ENCODE measurements around the gene BNC2. TPM values are rescaled to one million over a fixed set of nuclear protein-coding genes. Genes with fewer than 3 reads are reported as not detected.
A peak's percentile ranks its signal among the peaks of the same experiment; 100 is the strongest.

The BNC2 gene
- total RNA-seq, 4 donors from 2014 or later: 90.2 to 130 (median 100.0) TPM

DNA sequence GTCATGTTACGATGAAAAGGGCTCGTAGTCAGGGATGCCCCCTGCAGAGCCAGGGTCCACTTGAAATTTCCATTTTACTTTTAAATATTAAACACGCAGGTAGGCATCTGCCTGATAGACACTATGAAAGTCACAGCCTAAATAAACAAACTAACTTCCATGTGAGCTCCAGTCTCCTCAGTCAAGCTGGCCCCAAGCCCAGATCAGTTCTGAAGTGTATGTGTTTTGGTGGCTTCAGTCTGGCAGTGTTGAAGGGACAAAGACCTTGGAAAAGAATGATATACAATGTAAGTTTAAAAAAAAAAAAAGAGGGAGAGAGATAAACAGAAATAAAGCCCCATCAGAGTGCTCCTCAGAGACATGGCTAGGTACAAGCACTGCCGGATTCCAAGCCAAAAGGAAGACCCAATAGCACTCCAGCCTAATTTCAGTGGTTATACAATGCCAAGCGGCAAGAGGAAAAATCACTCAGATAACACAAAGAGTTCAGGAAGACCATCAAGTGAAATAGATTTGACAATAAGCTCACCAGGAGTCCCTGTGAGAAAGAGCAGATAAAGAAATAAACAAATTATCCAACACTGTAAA lies 181.0 kb downstream of the BNC2 start:
- Histone ChIP-seq H3K27me3 (no peaks in the 10 kb centered on the region), H3K9me3 (no peaks in the 10 kb centered on the region), H3K27ac (peak overlapping the region in 1 of 4 donors; percentile 3), H3K4me3 (no peak overlapping the region), H3K4me1 (peaks cover 0 to 43% (median 5%) of the 10 kb centered on the region in 3 donors), H3K36me3 (no peaks in the 10 kb centered on the region)
- ATAC-seq: no peak
- WGBS, 2 donors (ENCODE audit: low coverage in 1 of 2): 43 to 47% methylated on average over 5 of the region's 5 CpGs
- TF ChIP-seq, protein P1, sequence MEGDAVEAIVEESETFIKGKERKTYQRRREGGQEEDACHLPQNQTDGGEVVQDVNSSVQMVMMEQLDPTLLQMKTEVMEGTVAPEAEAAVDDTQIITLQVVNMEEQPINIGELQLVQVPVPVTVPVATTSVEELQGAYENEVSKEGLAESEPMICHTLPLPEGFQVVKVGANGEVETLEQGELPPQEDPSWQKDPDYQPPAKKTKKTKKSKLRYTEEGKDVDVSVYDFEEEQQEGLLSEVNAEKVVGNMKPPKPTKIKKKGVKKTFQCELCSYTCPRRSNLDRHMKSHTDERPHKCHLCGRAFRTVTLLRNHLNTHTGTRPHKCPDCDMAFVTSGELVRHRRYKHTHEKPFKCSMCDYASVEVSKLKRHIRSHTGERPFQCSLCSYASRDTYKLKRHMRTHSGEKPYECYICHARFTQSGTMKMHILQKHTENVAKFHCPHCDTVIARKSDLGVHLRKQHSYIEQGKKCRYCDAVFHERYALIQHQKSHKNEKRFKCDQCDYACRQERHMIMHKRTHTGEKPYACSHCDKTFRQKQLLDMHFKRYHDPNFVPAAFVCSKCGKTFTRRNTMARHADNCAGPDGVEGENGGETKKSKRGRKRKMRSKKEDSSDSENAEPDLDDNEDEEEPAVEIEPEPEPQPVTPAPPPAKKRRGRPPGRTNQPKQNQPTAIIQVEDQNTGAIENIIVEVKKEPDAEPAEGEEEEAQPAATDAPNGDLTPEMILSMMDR (IDR thresholded peaks at IDR 0.05): no peak
- TF ChIP-seq POLR2A (IDR thresholded peaks at IDR 0.05) (no peak), POLR2AphosphoS5 (IDR thresholded peaks at IDR 0.05) (no peak), EP300 (IDR thresholded peaks at IDR 0.05) (no peak)

DNA sequence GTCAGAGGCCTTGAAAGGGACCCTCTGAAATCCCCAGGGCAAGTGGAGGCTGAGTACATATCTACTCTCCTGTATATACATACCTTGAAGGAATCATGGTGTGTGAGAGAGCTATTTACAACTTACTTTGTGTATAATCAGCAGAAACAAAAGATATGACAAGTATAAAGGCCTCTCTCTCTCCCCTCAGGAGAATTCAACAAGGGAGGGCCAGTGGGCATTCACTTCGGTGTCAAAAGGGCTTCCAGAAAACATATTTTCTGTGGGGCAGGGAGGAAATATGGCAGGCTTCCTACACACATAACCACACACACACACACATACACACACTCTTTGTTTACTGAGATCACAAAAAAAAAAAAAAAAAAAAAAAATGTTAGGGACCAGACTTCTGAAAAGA lies 181.7 kb downstream of the BNC2 start:
- TF ChIP-seq POLR2AphosphoS5 (IDR thresholded peaks at IDR 0.05) (no peak), EP300 (IDR thresholded peaks at IDR 0.05) (no peak), POLR2A (IDR thresholded peaks at IDR 0.05) (no peak)
- TF ChIP-seq, protein P1 (IDR thresholded peaks at IDR 0.05): no peak
- H3K27me3 ChIP-seq: no peaks in the 10 kb centered on the region
- no peak overlapping the region for H3K4me3 ChIP-seq
- peak overlapping the region in 2 of 4 donors; percentile 6 to 23 for H3K27ac ChIP-seq
- WGBS, 2 donors (ENCODE audit: low coverage in 1 of 2): 40 to 60% methylated on average over 1 of the region's 1 CpG
- no peaks in the 10 kb centered on the region for H3K9me3 ChIP-seq
- H3K4me1 ChIP-seq: peaks cover 0 to 37% (median 5%) of the 10 kb centered on the region in 3 donors
- no peak for ATAC-seq
- no peaks in the 10 kb centered on the region for H3K36me3 ChIP-seq

DNA sequence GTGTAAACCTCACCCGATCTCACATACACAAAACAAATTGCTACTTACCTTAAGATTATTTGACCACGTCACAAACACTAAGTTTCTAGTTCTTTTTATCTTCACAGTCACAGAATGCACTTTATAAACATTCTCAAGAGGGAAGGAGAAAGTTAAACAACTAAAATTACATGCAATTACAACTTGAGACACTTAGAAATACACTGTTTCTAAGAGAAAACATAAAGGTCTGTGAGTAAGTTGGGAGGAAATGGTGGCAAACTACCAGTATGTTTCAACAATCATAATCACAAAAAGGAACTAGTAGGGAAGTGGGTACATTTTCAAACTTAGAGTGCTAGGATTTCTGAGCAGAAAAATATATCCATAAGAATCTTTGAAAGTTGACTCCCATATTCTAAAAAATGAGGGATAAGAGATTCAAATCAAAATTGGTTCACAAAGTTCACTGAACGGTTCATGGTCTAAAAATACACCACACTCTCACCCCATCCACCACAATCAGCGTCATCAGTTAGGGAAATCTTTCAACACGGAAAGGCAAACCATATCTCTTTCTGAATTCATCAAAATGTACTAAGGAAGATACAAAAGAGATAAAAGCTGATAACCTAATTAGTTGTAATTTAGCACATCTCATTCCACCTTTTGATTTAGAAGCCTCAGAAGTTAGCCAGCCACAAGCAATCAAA lies 182.6 kb downstream of the BNC2 start:
- 48 to 58% methylated on average over 5 of the region's 5 CpGs for WGBS, 2 donors (ENCODE audit: low coverage in 1 of 2)
- Histone ChIP-seq H3K27ac (no peak overlapping the region), H3K4me3 (no peak overlapping the region)

DNA sequence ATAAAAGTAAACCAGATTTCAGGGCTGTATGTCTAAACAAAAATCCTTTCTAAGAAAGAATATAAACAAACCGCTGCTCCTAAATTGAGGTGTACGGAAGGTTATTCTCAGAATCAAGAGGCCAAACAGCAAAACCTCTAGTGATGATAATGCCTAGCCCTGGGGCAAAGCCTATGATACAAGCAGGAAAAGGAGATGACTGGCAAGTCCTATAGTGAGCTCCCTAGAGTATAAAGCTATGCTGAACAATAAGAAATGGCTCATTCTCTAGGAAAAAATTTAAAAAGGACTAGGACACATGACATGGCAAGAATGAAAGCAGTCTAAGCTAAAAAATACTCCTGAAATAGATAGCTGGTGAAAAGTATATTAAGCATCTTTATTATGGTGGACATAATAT lies 187.1 kb downstream of the BNC2 start:
- no peak overlapping the region for H3K27ac ChIP-seq
- no peaks in the 10 kb centered on the region for H3K9me3 ChIP-seq
- H3K4me1 ChIP-seq: peaks cover 0 to 60% (median 5%) of the 10 kb centered on the region in 3 donors
- H3K27me3 ChIP-seq: no peaks in the 10 kb centered on the region
- H3K36me3 ChIP-seq: no peaks in the 10 kb centered on the region
- WGBS, 2 donors (ENCODE audit: low coverage in 1 of 2): 36 to 61% methylated on average over 2 of the region's 2 CpGs
- no peak for TF ChIP-seq POLR2A (IDR thresholded peaks at IDR 0.05)
- TF ChIP-seq, protein P1 (IDR thresholded peaks at IDR 0.05): no peak
- no peak for TF ChIP-seq EP300 (IDR thresholded peaks at IDR 0.05)
- no peak for TF ChIP-seq POLR2AphosphoS5 (IDR thresholded peaks at IDR 0.05)
- no peak for ATAC-seq
- H3K4me3 ChIP-seq: no peak overlapping the region

More for the DNA sequence above, 182.6 kb downstream of the BNC2 start:
- TF ChIP-seq EP300 (IDR thresholded peaks at IDR 0.05) (no peak), POLR2A (IDR thresholded peaks at IDR 0.05) (no peak), POLR2AphosphoS5 (IDR thresholded peaks at IDR 0.05) (no peak)
- TF ChIP-seq, protein P1 (IDR thresholded peaks at IDR 0.05): no peak
- no peak for ATAC-seq
- H3K27me3 ChIP-seq: no peaks in the 10 kb centered on the region
- no peaks in the 10 kb centered on the region for H3K36me3 ChIP-seq
- no peaks in the 10 kb centered on the region for H3K9me3 ChIP-seq
- peaks cover 0 to 40% (median 10%) of the 10 kb centered on the region in 3 donors for H3K4me1 ChIP-seq

DNA sequence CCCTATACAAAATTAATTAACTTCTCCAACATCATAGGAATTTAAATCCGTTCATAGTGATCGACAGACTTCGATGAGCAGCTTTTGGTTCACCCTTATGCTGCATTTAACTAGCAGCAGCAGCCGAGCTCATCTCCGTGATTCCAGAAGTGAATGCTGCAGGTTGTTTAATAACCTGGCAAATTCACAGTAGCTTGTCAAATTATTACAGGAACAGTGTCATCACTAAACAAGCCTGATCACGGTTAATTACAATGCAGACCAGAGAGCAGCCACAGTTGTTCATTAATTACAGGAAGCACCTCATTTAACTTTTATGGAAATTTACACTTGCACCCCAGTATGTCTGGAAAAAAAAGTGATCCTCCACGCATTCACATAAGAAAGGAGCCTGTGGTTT lies 188.2 kb downstream of the BNC2 start:
- no peaks in the 10 kb centered on the region for H3K9me3 ChIP-seq
- H3K27ac ChIP-seq: peak overlapping the region in 1 of 4 donors; percentile 34
- H3K4me1 ChIP-seq: peaks cover 0 to 50% (median 5%) of the 10 kb centered on the region in 3 donors
- H3K36me3 ChIP-seq: no peaks in the 10 kb centered on the region
- no peak for ATAC-seq
- 47 to 79% methylated on average over 5 to 7 of the region's 7 CpGs for WGBS, 2 donors (ENCODE audit: low coverage in 1 of 2)
- TF ChIP-seq, protein P1 (IDR thresholded peaks at IDR 0.05): no peak
- TF ChIP-seq EP300 (IDR thresholded peaks at IDR 0.05): no peak
- TF ChIP-seq POLR2A (IDR thresholded peaks at IDR 0.05): no peak
- TF ChIP-seq POLR2AphosphoS5 (IDR thresholded peaks at IDR 0.05): no peak
- no peak overlapping the region for H3K4me3 ChIP-seq
- no peaks in the 10 kb centered on the region for H3K27me3 ChIP-seq
